Measurements from ENCODE around the gene ENDOU. TPM values are rescaled to one million over a fixed set of nuclear protein-coding genes. Genes with fewer than 3 reads are reported as not detected.

ENDOU gene
- total RNA-seq, 1 experiment from 2014 or later = 0.43 TPM

GRCh38 chr12:47771304-47771703 lies 46.0 kb upstream of the ENDOU start:
- CTCF ChIA-PET = no interaction called here
- intact Hi-C loops (cut with micrococcal nuclease; ENCODE audit: unreplicated experiment) = no loop called here

GRCh38 chr12:47770086-47770726 lies 44.9 kb upstream of the ENDOU start:
- ChIA-PET CTCF (interaction anchor here (0.7 to 6.5 kb wide), 5 partner anchors 9 to 1231 kb away, joined by 3 to 155 read pairs (median 5); partner anchors contain the start of gene RAPGEF3), POLR2A (interaction anchor here (0.7 kb wide), 1 partner anchor 152 kb away, joined by 5 read pairs; no protein-coding TSS in a partner anchor)
- Histone ChIP-seq H3K27me3 (replicated peaks; ENCODE audit: control insufficient read depth, insufficient read depth, low read length) (no peaks in the 10 kb centered on the region), H3K4me1 (peaks cover 37% of the 10 kb centered on the region), H3K9me3 (no peaks in the 10 kb centered on the region), H3K4me3 (ENCODE audit: low read depth, low read length) (no peak overlapping the region), H3K36me3 (ENCODE audit: control insufficient read depth, insufficient read depth, low read length) (no peaks in the 10 kb centered on the region)
- intact Hi-C loops (cut with micrococcal nuclease; ENCODE audit: unreplicated experiment) = no loop called here
- Mint-ChIP-seq H3K27ac (ENCODE audit: unreplicated experiment) (no peak overlapping the region), H3K4me1 (ENCODE audit: low read depth, unreplicated experiment) (peaks cover 7% of the 10 kb centered on the region), H3K9me3 (ENCODE audit: unreplicated experiment) (no peaks in the 10 kb centered on the region), H3K36me3 (ENCODE audit: insufficient read depth, unreplicated experiment) (peaks cover 13% of the 10 kb centered on the region), H3K27me3 (ENCODE audit: insufficient read depth, unreplicated experiment) (no peaks in the 10 kb centered on the region), H3K4me3 (ENCODE audit: unreplicated experiment) (no peak overlapping the region)
- peak in 1 of 2 experiments; percentile 44 for DNase-seq
- BruUV-seq (replicated peaks) = no TSS peak
- TF ChIP-seq CTCF (IDR thresholded peaks at IDR 0.05; ENCODE audit: insufficient read depth in 1 of 2, low read depth in 1 of 2, low read length in 1 of 2, severe bottlenecking in 1 of 2, unreplicated experiment in 1 of 2) = no peak

More at GRCh38 chr12:47771304-47771703, 46.0 kb upstream of the ENDOU start:
- peaks cover 40% of the 10 kb centered on the region for H3K4me1 ChIP-seq
- H3K27me3 ChIP-seq (replicated peaks; ENCODE audit: control insufficient read depth, insufficient read depth, low read length) = no peaks in the 10 kb centered on the region
- TF ChIP-seq CTCF (IDR thresholded peaks at IDR 0.05; ENCODE audit: insufficient read depth in 1 of 2, low read depth in 1 of 2, low read length in 1 of 2, severe bottlenecking in 1 of 2, unreplicated experiment in 1 of 2) = no peak
- H3K4me3 ChIP-seq (ENCODE audit: low read depth, low read length) = no peak overlapping the region
- H3K4me3 Mint-ChIP-seq (ENCODE audit: unreplicated experiment) = no peak overlapping the region
- no peak for DNase-seq
- H3K9me3 ChIP-seq = no peaks in the 10 kb centered on the region
- no peak overlapping the region for H3K27ac Mint-ChIP-seq (ENCODE audit: unreplicated experiment)
- H3K36me3 Mint-ChIP-seq (ENCODE audit: insufficient read depth, unreplicated experiment) = peaks cover 13% of the 10 kb centered on the region
- H3K27me3 Mint-ChIP-seq (ENCODE audit: insufficient read depth, unreplicated experiment) = no peaks in the 10 kb centered on the region
- no peaks in the 10 kb centered on the region for H3K9me3 Mint-ChIP-seq (ENCODE audit: unreplicated experiment)
- H3K36me3 ChIP-seq (ENCODE audit: control insufficient read depth, insufficient read depth, low read length) = no peaks in the 10 kb centered on the region
- peaks cover 18% of the 10 kb centered on the region for H3K4me1 Mint-ChIP-seq (ENCODE audit: low read depth, unreplicated experiment)
- BruUV-seq (replicated peaks) = no TSS peak
- POLR2A ChIA-PET = no interaction called here

- no peak overlapping the region for H3K4me3 ChIP-seq (ENCODE audit: low read depth, low read length)
- no peaks in the 10 kb centered on the region for H3K27me3 ChIP-seq (replicated peaks; ENCODE audit: control insufficient read depth, insufficient read depth, low read length)
- Mint-ChIP-seq H3K36me3 (ENCODE audit: insufficient read depth, unreplicated experiment) (peaks cover 13% of the 10 kb centered on the region), H3K27ac (ENCODE audit: unreplicated experiment) (no peak overlapping the region), H3K27me3 (ENCODE audit: insufficient read depth, unreplicated experiment) (no peaks in the 10 kb centered on the region), H3K4me1 (ENCODE audit: low read depth, unreplicated experiment) (peaks cover 7% of the 10 kb centered on the region), H3K4me3 (ENCODE audit: unreplicated experiment) (no peak overlapping the region), H3K9me3 (ENCODE audit: unreplicated experiment) (no peaks in the 10 kb centered on the region)
- DNase-seq = no peak
- H3K4me1 ChIP-seq = peaks cover 37% of the 10 kb centered on the region
- H3K36me3 ChIP-seq (ENCODE audit: control insufficient read depth, insufficient read depth, low read length) = no peaks in the 10 kb centered on the region
- H3K9me3 ChIP-seq = no peaks in the 10 kb centered on the region
- TF ChIP-seq CTCF (IDR thresholded peaks at IDR 0.05; ENCODE audit: insufficient read depth in 1 of 2, low read depth in 1 of 2, low read length in 1 of 2, severe bottlenecking in 1 of 2, unreplicated experiment in 1 of 2) = no peak
- BruUV-seq (replicated peaks) = no TSS peak
- intact Hi-C loops (cut with micrococcal nuclease; ENCODE audit: unreplicated experiment) = no loop called here
- CTCF ChIA-PET = interaction anchor here (0.7 to 6.5 kb wide), 9 partner anchors 8 to 1231 kb away, joined by 3 to 155 read pairs (median 5); partner anchors contain the start of genes ENDOU and RAPGEF3
- POLR2A ChIA-PET = interaction anchor here (1.6 kb wide), 1 partner anchor 64 kb away, joined by 7 read pairs; the partner anchor contains the start of gene RPAP3
Measured at GRCh38 chr12:47769234-47770085, 44.2 kb upstream of the ENDOU start.
